GM19043 (cell line): ENCODE measurements around the gene C3orf80.
A peak's percentile ranks its signal among the peaks of the same experiment; 100 is the strongest.
"Not testable (repeated sequence)": the region's sequence is repeated elsewhere in the genome, so short reads cannot be mapped to it uniquely, and the experiment has no call there.

Experiments
- ATAC-seq: cut with Tn5 transposase; IDR thresholded peaks from one replicate; pipeline ENCODE4 v1.9.1; 2021; ENCODE audit warnings: low read depth; ENCODE audit not compliant: unreplicated experiment

Gene C3orf80

GRCh38 chr3:160225176-160226025, at the start of gene C3orf80:
Gene C3orf80 (plus strand): TSS chr3:160225422. CDS start chr3:160225636, 214 bp downstream.
- peak; percentile 80 for ATAC-seq

GRCh38 chr3:160176923-160177322, 48.3 kb upstream of the C3orf80 start:
- ATAC-seq = no peak

- ATAC-seq = not testable (repeated sequence)
These were observed 46.6 kb upstream of the C3orf80 start for GRCh38 chr3:160178661-160179060.

- ATAC-seq = not testable (repeated sequence)
These were observed 45.8 kb upstream of the C3orf80 start for GRCh38 chr3:160179403-160179802.

- no peak for ATAC-seq
These were observed 45.3 kb upstream of the C3orf80 start for GRCh38 chr3:160179906-160180305.

GRCh38 chr3:160180581-160181216, 44.5 kb upstream of the C3orf80 start:
- no peak for ATAC-seq

- ATAC-seq = no peak
These were observed 41.7 kb upstream of the C3orf80 start for GRCh38 chr3:160183345-160184076.

GRCh38 chr3:160184655-160185054, 40.6 kb upstream of the C3orf80 start:
- no peak for ATAC-seq

GRCh38 chr3:160185751-160186150, 39.5 kb upstream of the C3orf80 start:
- no peak for ATAC-seq

GRCh38 chr3:160187288-160187687, 37.9 kb upstream of the C3orf80 start:
- ATAC-seq = no peak

GRCh38 chr3:160192310-160193029, 32.8 kb upstream of the C3orf80 start:
- ATAC-seq = no peak

- no peak for ATAC-seq
These were observed 31.5 kb upstream of the C3orf80 start for GRCh38 chr3:160193644-160194192.

- ATAC-seq = no peak
These were observed 30.8 kb upstream of the C3orf80 start for GRCh38 chr3:160194438-160194837.

- no peak for ATAC-seq
These were observed 30.1 kb upstream of the C3orf80 start for GRCh38 chr3:160195106-160195505.

GRCh38 chr3:160196511-160197104, 28.6 kb upstream of the C3orf80 start:
- ATAC-seq = no peak

- no peak for ATAC-seq
These were observed 26.1 kb upstream of the C3orf80 start for GRCh38 chr3:160199108-160199507.

GRCh38 chr3:160200353-160200752, 24.9 kb upstream of the C3orf80 start:
- no peak for ATAC-seq

- not testable (repeated sequence) for ATAC-seq
These were observed 20.7 kb upstream of the C3orf80 start for GRCh38 chr3:160204396-160205011.

GRCh38 chr3:160205606-160206005, 19.6 kb upstream of the C3orf80 start:
- ATAC-seq = no peak
